GM21723 (cell line): ENCODE measurements around the gene LRRC32.
"Not testable (repeated sequence)": the region's sequence is repeated elsewhere in the genome, so short reads cannot be mapped to it uniquely, and the experiment has no call there.

Experiments
- ATAC-seq: cut with Tn5 transposase; IDR thresholded peaks from one replicate; pipeline ENCODE4 v1.9.1; 2021; ENCODE audit warnings: mild to moderate bottlenecking, moderate library complexity; ENCODE audit not compliant: unreplicated experiment

Gene LRRC32

DNA sequence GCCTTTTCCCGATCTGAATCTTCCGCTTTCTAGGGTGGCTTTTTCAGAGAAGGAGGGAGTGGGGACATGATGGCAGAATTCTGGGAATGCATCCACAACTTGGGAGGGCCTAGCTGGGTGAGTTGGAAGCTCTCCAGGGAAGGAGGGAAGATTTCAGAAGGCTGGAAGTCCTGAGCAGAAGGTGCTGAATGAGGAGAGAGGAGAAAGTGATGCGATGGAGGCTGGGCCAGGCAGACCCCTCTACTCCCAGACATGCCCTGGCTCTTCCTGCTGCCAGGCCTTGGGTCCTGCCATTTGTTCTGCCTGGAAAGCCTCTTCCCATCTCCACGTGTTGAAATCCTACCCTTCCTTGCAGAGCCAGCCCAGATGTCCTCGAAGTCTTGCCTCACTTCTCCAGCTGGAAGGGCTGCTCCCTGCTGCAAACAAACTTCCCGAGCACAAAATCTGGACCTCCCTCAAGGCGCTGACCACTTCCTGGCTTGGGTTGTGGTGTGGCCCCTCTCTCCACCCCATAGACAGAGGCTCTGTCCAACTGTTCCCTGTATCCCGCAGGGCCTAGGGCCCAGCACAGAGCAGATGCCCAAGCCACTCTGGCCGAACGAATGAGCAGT lies 16.8 kb downstream of the LRRC32 start:
- no peak for ATAC-seq

GRCh38 chr11:76653012-76653673 lies 17.4 kb downstream of the LRRC32 start:
- ATAC-seq = no peak

DNA sequence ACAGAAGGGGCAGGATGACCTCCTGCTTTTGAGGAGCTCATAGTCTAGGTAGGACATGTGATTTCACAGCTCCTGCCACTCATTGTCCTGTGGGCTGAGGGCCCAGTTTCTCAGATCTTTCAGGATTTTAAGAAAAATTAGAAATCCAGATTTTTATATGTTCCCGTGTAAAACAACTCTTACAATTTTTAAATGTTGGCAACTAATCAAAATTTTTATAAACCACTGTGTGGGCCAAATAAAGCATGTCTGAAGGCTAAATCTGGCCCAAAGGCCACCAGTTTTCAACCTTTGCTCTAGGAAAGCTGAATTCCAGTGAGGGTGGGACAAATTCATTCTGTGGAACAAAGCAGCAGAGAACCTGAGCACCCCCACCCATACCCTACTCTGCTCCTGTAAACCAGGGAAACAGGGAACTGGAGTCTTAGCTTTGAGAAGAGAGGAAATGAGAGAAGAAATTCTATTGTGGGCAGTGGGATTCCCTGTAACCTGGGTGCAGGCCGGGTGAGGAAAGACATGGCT lies 20.6 kb downstream of the LRRC32 start:
- ATAC-seq = no peak

DNA sequence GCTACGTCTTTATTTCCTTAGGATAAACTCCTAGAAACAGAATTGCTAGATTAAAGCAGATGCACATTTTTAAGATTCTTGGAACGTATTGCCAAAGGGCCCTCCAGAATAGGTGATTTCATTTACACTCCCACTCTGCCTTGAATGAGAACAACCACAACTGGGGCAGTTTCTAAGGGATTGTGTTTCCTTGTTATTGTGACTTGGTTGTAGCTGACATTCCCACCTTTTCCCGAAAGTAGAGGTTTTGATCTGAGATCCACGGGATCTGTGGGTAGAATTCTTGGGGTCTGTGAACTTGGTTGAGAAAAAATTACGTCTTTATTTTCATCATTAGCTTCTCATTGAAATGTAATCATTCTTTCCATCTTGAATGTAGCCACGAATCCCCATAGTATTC lies 21.5 kb downstream of the LRRC32 start:
- no peak for ATAC-seq

- ATAC-seq = no peak
These were observed 22.5 kb downstream of the LRRC32 start for GRCh38 chr11:76648061-76648460.

DNA sequence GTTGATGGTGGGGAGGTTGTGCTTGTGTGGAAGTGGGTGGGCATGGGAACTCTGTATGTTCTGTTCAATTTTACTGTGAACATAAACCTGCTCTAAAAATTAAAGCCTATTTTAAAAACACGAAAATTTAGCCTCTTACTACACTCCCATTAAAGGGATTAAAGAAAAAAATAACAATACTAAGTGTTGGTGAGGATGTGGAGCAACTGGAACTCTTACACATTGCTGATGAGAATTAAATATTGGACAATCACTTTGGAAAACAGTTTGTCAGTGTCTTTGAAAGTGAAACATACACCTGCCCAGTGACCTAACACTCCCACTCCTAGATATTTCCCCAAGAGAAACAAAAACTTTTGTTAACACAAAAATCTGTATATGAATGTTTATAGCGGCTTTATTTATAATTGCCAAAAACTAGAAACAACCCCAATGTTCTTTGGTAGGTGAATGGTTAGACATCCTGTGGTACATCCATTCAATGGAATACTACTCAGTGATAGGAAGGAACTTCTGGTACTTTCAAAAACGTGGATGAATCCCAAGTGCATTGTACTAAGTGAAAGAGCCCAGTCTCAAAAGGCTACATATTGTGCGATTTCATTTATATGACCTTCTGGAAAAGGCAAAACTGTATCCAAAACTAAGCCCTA lies 23.5 kb downstream of the LRRC32 start:
- ATAC-seq = no peak

GRCh38 chr11:76644591-76644990 lies 26.0 kb downstream of the LRRC32 start:
- no peak for ATAC-seq

- not testable (repeated sequence) for ATAC-seq
These were observed 26.8 kb downstream of the LRRC32 start for GRCh38 chr11:76643711-76644110.

DNA sequence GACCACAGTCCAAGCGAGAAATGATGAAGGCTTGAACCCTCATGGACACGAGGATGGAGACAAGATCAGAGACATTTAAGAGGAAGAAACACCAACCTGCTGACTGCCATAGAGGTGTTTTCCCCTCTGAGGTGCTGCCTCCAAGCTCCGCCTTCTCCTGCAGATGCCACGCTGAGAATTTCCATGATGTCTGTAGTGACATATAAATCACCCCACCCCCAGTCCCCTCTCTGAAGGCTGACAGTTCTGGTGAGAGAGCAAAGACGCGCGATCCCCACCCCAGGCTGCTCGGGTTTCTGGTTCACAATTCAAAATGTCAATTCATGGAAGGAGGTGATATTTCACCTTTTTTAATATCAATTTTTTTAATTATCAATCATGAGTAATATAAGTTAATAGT lies 28.2 kb downstream of the LRRC32 start:
- no peak for ATAC-seq

- no peak for ATAC-seq
These were observed 28.6 kb downstream of the LRRC32 start for GRCh38 chr11:76641905-76642304.

- no peak for ATAC-seq
These were observed 30.0 kb downstream of the LRRC32 start for GRCh38 chr11:76640501-76640900.

GRCh38 chr11:76639621-76640020 lies 30.9 kb downstream of the LRRC32 start:
- no peak for ATAC-seq

DNA sequence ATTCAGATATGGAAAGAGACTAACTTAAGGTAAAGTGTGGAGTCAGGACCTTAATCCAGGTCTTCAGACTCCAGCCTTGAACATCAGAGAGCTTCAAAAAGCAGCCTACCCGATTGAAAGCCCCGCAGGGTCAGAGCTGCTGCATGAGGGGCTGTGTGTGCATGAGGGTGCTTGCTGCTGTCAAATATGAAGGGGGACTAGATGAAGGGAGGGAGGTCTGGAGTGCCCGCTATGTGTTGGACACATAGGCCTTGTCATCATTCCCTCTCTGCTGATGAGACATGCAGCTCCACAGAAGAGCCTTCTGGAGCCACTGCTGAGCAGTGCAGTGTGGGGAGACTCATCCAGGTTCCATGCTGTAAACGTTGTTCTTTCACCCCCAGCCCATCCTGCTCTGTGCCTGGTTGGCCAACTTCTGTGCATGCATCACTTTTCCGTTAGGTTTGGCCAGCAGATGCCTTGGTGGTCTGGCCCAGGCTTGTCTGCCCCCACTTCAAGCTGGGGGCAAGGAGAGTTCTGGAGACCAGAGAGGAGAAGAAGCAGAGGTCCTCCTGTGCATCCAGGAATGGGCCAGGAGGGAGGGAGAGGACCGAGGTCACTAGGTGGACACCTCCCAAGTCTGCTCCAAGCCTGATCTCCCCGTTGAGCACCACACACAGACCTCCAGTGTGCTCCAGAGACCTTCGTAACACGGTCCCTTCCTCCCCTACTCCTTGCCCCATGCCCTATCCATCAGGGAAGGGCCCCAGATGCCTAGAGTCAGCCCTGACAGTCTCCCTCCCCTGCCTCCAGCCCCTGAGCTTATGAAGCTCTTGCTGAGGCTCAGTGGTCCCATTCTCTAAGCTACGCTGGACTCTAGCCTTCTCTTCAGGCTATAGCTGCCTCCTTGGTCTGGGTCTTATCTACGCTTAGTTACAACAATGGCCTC lies 32.0 kb downstream of the LRRC32 start:
- ATAC-seq = no peak

GRCh38 chr11:76637491-76638269 lies 32.9 kb downstream of the LRRC32 start:
- peak; percentile 93 for ATAC-seq

DNA sequence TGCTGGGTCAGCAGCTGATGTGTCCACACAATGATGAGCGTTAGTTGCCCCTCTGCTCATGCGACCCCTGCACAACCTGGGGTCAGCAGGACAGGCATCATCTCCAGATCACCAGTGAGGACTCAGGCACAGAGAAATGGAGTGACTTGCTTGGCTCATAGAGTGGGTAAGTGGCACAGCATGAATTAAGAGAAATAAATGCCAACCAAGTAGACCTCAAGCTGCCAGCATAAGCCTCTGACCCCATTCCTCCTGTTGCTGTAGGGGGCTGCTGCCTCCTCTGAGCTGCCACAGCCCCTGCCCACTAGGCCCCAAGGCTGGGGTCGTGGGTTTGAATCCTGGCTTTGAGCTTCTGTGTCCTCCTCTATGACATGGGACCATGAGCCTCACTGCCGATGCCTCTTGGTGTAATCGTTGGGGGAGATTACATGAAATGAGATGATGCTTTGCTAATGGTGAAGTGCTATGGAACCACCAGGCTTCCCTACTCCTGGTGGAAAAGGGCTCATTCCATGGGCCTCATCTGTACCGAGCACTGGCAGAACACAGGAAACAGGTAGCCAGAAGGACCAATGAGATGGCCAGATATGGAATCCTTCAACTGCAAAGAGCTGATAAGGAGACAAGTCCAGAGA lies 33.6 kb downstream of the LRRC32 start:
- ATAC-seq = no peak

DNA sequence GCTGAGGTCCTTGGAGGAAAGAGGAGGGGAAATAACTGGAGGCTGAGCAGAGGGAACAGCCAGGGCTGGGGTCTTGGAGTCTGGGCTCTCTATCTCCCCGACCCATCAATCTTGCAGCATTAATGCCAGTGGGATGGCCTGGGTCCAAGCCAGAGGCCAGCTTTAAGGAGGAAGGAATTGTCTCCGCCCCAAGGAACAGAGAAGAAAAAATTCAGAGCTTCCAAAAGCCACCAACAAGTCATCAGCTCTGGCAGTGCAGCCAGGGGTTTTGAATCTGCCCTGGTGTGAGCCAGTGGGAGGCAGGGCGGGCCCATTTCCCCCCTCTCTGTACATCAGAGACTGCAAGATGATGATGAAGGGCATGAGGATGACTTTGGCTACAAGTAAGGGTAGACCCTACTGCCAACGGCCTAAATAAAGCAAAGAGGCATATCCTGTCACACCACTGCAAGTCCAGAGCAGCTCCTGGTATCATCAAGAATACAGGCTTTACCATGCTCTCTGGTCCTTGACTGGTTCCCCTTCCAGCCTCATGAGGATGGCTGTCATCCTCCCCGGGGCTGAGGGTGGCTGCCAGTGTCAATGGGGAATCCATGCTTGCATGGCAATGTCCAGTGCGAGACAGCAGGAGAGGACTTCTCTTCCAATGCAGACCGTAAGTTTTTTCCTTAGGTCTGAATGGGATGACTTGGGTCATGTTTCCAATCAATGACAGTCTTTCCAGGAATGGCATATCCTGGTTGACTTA lies 34.4 kb downstream of the LRRC32 start:
- ATAC-seq = no peak

- no peak for ATAC-seq
These were observed 35.7 kb downstream of the LRRC32 start for GRCh38 chr11:76634886-76635285.

- ATAC-seq = no peak
These were observed 38.1 kb downstream of the LRRC32 start for GRCh38 chr11:76632492-76632891.
